GM12873 (cell line): ENCODE data around the gene C16orf54.

Experiments used
- TF ChIP-seq, protein P1 (sequence below): IDR thresholded peaks from 2 replicates; pipeline ENCODE4 v1.5.1; 2012; ENCODE audit warnings: low read depth, mild to moderate bottlenecking, moderate library complexity, low read length, control low read depth; ENCODE audit not compliant: insufficient read depth; ENCODE audit errors: missing control alignments

The C16orf54 gene

DNA sequence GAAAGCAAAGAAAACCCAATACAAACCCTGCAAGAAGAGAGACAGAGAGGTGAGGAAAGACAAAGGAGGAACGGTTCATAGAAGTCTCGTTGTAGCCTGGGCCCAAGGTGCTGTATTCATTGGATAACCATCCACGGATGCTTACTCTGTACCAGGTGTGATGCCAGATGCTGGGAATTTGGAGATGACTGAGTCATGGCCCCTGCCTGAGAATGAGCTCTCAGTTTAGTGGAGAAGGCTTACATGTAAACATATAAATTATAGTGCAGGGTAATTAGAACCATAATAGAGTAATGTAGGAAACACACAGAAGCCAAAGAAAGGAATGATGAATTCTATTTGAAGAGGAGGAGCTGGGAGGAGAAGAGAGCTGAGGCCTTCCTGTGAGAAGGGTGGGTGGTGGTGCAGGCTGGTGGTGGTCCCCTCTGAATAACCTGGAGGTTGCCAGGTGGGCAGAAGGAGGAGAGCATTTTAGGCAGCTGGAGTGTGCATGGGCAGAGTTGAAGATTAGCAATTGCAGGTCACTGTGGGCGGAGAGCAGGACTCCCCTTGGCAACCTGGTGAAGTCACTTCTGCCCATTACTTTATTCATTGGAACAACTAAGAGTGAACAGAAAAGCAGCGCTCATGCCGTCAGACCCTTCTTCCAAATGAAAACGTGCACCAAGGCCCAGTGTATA, 24.6 kb upstream of the C16orf54 start:
- TF ChIP-seq, protein P1, sequence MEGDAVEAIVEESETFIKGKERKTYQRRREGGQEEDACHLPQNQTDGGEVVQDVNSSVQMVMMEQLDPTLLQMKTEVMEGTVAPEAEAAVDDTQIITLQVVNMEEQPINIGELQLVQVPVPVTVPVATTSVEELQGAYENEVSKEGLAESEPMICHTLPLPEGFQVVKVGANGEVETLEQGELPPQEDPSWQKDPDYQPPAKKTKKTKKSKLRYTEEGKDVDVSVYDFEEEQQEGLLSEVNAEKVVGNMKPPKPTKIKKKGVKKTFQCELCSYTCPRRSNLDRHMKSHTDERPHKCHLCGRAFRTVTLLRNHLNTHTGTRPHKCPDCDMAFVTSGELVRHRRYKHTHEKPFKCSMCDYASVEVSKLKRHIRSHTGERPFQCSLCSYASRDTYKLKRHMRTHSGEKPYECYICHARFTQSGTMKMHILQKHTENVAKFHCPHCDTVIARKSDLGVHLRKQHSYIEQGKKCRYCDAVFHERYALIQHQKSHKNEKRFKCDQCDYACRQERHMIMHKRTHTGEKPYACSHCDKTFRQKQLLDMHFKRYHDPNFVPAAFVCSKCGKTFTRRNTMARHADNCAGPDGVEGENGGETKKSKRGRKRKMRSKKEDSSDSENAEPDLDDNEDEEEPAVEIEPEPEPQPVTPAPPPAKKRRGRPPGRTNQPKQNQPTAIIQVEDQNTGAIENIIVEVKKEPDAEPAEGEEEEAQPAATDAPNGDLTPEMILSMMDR: no peak

DNA sequence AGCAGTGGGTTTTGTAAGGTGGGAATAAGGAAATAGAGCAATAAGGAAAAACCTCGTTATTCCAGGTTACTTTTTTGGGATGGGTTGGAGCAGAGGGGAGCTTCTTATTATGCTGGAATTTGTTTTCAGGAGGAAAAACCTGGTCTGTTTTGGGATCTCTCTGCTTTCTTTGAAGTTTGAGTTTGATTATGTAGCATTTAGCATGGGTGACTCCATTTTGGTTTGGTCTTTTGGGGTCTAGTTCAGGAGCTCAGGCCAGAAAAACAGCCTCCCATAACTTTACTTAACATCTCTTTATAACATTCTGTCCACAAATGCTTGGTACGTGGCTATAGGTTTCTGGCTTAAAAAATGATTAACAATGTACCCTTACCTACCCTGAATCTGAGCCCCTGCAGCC, 23.7 kb upstream of the C16orf54 start:
- TF ChIP-seq, protein P1: no peak

DNA sequence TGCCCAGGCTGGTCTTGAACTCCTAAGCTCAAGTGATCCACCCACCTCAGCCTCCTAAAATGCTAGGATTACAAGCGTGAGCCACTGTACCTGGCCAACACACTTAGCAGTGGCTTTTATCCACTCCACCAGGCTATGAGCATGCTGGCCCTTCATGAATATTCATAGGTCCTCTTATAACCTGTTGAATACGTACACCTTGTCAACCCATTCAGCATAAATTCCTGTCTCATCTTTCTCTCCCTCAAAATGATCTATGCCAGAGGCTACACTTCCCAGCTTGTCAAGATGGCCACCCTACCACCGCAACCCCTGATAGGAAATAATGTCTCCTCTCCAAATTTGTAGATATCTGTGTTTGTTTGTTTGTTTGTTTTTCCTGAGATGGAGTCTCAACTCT, 21.3 kb upstream of the C16orf54 start:
- TF ChIP-seq, protein P1: no peak

DNA sequence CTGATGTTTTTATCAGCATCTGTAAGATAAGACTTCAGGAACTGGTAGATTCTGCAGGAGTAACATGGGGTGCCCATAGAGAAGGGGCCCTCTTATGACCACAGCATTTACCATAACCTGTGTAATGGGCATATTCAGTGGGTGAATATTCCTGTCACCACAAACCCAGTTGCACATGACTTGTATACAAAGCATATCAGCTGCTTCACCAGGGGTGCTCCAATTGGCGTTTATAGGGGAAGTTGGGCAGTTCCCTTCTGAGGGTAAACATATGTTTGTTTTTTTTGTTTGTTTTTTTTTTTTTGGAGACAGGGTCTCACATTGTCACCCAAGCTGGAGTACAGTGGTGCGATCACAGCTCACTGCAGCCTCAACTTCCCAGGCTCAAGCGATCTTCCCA, 20.8 kb upstream of the C16orf54 start:
- TF ChIP-seq, protein P1: no peak

DNA sequence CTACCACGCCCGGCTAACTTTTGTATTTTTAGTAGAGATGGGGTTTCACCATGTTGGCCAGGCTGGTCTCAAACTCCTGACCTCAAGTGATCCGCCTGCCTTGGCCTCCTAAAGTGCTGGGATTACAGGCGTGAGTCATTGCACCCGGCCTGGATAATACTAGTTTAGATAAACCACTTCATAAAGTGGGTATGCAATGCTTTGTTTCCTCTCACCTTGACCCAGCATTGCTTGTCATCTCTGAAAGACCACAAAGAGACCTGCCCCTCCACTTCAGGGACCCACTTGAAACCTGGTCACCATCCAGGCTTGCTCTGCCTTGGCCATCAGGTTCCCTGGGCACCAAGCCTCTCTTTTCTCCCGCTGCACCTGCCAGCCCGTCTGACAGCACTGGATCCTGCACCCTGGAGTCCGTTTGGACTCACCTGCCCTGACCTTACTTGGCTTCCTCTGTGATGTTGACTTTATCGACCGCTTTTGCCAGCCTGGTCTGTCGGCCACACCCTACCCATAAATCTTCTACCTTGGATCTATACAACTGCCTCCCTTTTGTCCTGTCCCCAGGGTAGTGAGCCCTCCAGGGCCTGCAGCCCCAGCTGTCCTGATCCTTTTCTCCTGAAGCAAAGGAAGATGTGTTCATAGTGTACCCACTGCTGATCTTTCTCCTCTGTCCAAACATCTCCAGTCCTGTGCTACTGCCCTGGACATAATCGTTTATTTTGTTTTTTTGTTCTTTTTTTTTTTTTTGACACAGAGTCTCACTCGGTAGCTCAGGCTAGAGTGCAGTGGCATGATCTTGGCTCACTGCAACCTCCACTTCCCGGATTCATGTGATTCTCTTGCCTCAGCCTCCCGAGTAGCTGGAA, 19.6 kb upstream of the C16orf54 start:
- TF ChIP-seq, protein P1: no peak

DNA sequence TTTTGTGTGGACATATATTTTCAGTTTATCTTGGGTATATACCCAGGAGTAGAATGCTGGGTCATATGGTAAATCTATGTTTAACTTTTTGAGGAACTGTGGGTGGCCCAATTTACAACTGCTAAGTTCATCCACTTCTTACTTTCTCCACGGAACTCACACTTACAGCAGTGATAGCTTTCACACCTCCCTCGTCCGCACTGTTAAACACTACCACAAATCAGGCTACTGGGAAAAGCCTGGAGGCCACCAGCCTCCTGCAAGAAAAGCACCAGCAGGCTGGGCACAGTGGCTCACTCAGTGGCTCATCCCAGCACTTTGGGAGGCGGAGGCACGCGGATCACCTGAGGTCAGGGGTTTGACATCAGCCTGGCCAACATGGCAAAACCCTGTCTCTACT, 17.5 kb upstream of the C16orf54 start:
- TF ChIP-seq, protein P1: no peak

DNA sequence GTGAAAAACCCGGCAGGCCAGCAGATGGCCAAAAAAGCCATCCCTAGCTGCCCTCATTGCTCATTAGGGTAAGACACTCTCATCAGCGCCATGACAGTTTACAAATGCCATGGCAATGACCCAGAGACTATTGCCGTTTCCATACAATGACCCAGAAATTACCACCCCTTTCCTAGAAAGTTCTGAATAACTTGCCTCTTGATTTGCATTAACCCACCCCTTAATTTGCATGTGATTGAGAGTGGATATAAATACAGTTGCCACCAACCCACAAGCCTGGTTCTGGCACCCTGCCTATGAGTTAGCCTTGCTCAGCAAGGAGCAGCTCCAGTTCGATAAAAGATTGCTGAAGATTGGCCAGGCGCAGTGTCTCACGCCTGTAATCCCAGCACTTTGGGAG, 16.1 kb upstream of the C16orf54 start:
- TF ChIP-seq, protein P1: no peak
